GM23248 (cell line): Measurements from ENCODE around the gene ZDHHC9. TPM values are rescaled to one million over a fixed set of nuclear protein-coding genes. Genes with fewer than 3 reads are reported as not detected.
"Not testable (repeated sequence)": the region's sequence is repeated elsewhere in the genome, so short reads cannot be mapped to it uniquely, and the experiment has no call there.

Experiments
- DNase-seq: peaks from one replicate; pipeline ENCODE4 v3.0.0-alpha.2; 2015
- H2AFZ ChIP-seq: fragments of 200-600 bp; sonication (generic); 2 replicates; pipeline ENCODE4 v1.6.1; 2016; ENCODE audit warnings: antibody characterized with exemption
- H3F3A ChIP-seq: fragments of 200-600 bp; sonication (generic); 2 replicates; pipeline ENCODE4 v1.6.1; 2016; ENCODE audit warnings: mild to moderate bottlenecking, antibody characterized with exemption, mixed run types; ENCODE audit not compliant: insufficient read depth
- H3K27ac ChIP-seq: fragments of 200-600 bp; sonication (generic); 2 replicates; pipeline ENCODE4 v1.5.1; 2016; ENCODE audit warnings: mild to moderate bottlenecking
- H3K27me3 ChIP-seq: fragments of 200-600 bp; sonication (generic); replicated peaks from 2 replicates; pipeline ENCODE4 v1.6.1; 2016; ENCODE audit warnings: mild to moderate bottlenecking; ENCODE audit not compliant: insufficient read depth
- H3K36me3 ChIP-seq: fragments of 200-600 bp; sonication (generic); 2 replicates; pipeline ENCODE4 v1.6.1; 2016; ENCODE audit warnings: low read depth, mild to moderate bottlenecking
- H3K4me1 ChIP-seq: fragments of 200-600 bp; sonication (generic); 2 replicates; pipeline ENCODE4 v1.6.1; 2016; ENCODE audit warnings: mild to moderate bottlenecking; ENCODE audit not compliant: insufficient read depth
- H3K4me2 ChIP-seq: fragments of 200-600 bp; sonication (generic); one replicate; pipeline ENCODE4 v1.6.1; 2016; ENCODE audit warnings: mild to moderate bottlenecking; ENCODE audit not compliant: unreplicated experiment
- H3K4me3 ChIP-seq: fragments of 200-600 bp; sonication (generic); 2 replicates; pipeline ENCODE4 v1.5.1; 2016; ENCODE audit warnings: mild to moderate bottlenecking
- H3K79me2 ChIP-seq: fragments of 200-600 bp; sonication (generic); 2 replicates; pipeline ENCODE4 v1.6.1; 2016; ENCODE audit warnings: mild to moderate bottlenecking; ENCODE audit not compliant: insufficient read depth
- H3K9ac ChIP-seq: fragments of 200-600 bp; sonication (generic); 2 replicates; pipeline ENCODE4 v1.6.1; 2016; ENCODE audit warnings: mild to moderate bottlenecking
- H3K9me2 ChIP-seq: fragments of 200-600 bp; sonication (generic); 2 replicates; pipeline ENCODE4 v1.6.1; 2016; ENCODE audit warnings: mixed run types, mild to moderate bottlenecking, moderate library complexity; ENCODE audit not compliant: insufficient read depth
- H3K9me3 ChIP-seq: fragments of 200-600 bp; sonication (generic); one replicate; pipeline ENCODE4 v1.6.1; 2017; ENCODE audit warnings: low read depth
- H4K20me1 ChIP-seq: fragments of 200-600 bp; sonication (generic); 2 replicates; pipeline ENCODE4 v1.6.0; 2016; ENCODE audit not compliant: insufficient read depth
- EZH2 ChIP-seq: fragments of 200-600 bp; sonication (generic); IDR thresholded peaks from 2 replicates; pipeline ENCODE4 v1.6.1; 2018; ENCODE audit warnings: antibody characterized with exemption, mild to moderate bottlenecking; ENCODE audit not compliant: insufficient read depth, poor library complexity, severe bottlenecking
- EZH2phosphoT487 ChIP-seq: fragments of 200-600 bp; sonication (generic); IDR thresholded peaks from 2 replicates; pipeline ENCODE4 v1.6.1; 2018; ENCODE audit warnings: antibody characterized with exemption, moderate library complexity, mild to moderate bottlenecking, low read depth; ENCODE audit not compliant: insufficient read depth
- WGBS, 2 experiments: methylation state at CpG; one replicate each; pipeline ENCODE4 v1.1.6; 2015 to 2017; ENCODE audit warnings: low lambda C conversion rate in 2 of 2, low coverage in 1 of 2; ENCODE audit errors: missing lambda C conversion rate in 2 of 2; 5-methylcytosine and 5-hydroxymethylcytosine counted together
- in situ Hi-C: fragments of 300-500 bp; cut with MboI; formaldehyde crosslinking; loops from 2 replicates; pipeline ENCODE4 v1.15.0; 2020
- polyA plus RNA-seq: library from polyadenylated mRNA; unstranded; fragments of >200 nt; fragmentation: Nextera tagmentation; extraction: Ambion mirVana; gene quantifications from 2 replicates; pipeline ENCODE4 v1.2.1, GENCODE V29; 2016
- total RNA-seq: library from RNA; depleted of rRNA; stranded (reverse); fragments of >200 nt; shearing (Covaris generic); gene quantifications from 2 replicates; pipeline ENCODE4 v1.2.3, GENCODE V29; 2014

The ZDHHC9 gene
- total and polyA plus RNA-seq, 2 experiments from 2014 or later: 27.5 to 54.4 TPM

DNA sequence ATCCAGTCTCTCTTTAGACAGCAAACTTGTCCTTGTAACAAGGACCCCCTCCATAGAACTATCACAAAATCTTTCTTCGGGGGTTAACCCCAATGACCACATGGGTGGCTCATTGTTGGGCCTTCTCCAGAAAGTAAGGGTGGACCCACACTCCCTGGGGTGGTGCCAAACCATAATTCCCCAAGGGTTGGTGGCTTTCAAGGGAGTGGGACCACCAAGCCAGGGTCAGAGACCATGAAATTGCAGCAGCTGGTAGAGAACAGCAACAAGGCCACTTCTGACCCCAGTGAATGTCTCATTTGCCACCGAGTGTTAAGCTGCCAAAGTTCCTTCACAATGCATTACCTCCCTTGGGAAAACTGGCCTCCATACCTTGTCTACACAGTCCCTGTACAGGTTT, 28.8 kb upstream of the ZDHHC9 start:
- no peak overlapping the region for H3K4me2 ChIP-seq
- no peaks in the 10 kb centered on the region for H3K36me3 ChIP-seq
- no peak overlapping the region for H3K9ac ChIP-seq
- no peak for TF ChIP-seq EZH2phosphoT487
- TF ChIP-seq EZH2: no peak
- no peaks in the 10 kb centered on the region for H3F3A ChIP-seq
- H3K27me3 ChIP-seq: no peaks in the 10 kb centered on the region
- H3K9me2 ChIP-seq: no peaks in the 10 kb centered on the region
- no peak overlapping the region for H3K27ac ChIP-seq
- no peak overlapping the region for H2AFZ ChIP-seq
- no peak for DNase-seq
- H3K9me3 ChIP-seq: no peaks in the 10 kb centered on the region
- no peak overlapping the region for H3K4me3 ChIP-seq
- 45 to 53% methylated on average over 2 of the region's 2 CpGs for WGBS, 2 experiments
- in situ Hi-C loops: no loop called here
- no peaks in the 10 kb centered on the region for H3K79me2 ChIP-seq
- H4K20me1 ChIP-seq: no peaks in the 10 kb centered on the region
- 0 out of 2 replicates have a peak, but pooled peaks cover 3% of the 10 kb centered on the region for H3K4me1 ChIP-seq

DNA sequence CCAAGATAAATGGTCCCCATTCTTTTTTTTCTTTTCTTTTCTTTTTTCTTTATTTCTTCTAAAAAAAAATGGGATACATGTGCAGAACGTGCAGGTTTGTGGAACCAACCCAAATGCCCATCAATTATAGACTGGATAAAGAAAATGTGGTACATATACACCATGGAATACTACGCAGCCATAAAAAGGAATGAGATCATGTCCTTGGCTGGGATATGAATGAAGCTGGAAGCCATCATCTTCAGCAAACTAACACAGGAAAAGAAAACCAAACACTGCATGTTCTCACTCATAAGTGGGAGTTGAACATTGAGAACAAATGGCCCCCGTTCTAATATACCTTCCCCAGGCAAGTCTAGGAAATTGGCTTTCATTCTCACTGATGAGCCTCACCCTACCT, 22.6 kb upstream of the ZDHHC9 start:
- H2AFZ ChIP-seq, H4K20me1 ChIP-seq, H3K4me2 ChIP-seq, in situ Hi-C loops, H3K79me2 ChIP-seq, H3K27ac ChIP-seq, H3K36me3 ChIP-seq, H3K9me3 ChIP-seq, H3K4me3 ChIP-seq, H3K9me2 ChIP-seq, H3K4me1 ChIP-seq, H3F3A ChIP-seq, H3K9ac ChIP-seq, DNase-seq, H3K27me3 ChIP-seq: not testable (repeated sequence)
- 57 to 58% methylated on average over 3 of the region's 3 CpGs for WGBS, 2 experiments

DNA sequence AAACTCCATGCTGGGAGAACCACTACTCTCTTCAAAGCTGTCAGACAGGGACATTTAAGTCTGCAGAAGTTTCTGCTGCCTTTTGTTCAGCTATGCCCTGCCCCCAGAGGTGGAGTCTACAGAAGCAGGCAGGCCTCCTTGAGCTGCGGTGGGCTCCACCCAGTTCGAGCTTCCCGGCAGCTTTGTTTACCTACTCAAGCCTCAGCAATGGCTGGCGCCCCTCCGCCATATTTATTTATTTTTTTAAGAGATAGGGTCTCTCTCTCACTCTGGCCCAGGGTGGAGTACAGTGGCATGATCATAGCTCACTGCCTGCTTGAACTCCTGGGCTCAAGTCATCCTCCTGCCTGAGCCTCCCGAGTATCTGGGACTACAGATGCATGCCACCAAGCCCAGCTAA, 15.4 kb upstream of the ZDHHC9 start:
- H2AFZ ChIP-seq, in situ Hi-C loops, H3K9ac ChIP-seq, H3K9me2 ChIP-seq, H3K4me1 ChIP-seq, H4K20me1 ChIP-seq, DNase-seq, H3F3A ChIP-seq, H3K4me3 ChIP-seq, H3K9me3 ChIP-seq, H3K36me3 ChIP-seq, H3K27me3 ChIP-seq, H3K4me2 ChIP-seq, H3K27ac ChIP-seq, H3K79me2 ChIP-seq: not testable (repeated sequence)
- WGBS, 2 experiments: 60 to 70% methylated on average over 5 of the region's 6 CpGs

DNA sequence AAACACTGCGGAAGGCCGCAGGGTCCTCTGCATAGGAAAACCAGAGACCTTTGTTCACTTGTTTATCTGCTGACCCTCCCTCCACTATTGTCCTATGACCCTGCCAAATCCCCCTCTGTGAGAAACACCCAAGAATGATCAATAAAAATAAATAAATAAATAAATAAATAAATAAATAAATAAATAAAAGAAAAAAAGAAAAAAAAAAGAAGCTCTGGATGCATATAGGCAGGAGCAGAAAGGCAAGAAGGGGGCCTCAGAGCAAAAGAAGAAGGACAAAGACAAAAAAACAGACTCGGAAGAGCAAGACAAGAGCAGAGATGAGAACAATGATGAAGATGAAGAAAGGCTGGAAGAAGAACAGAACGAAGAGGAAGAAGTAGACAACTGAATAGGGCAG, 8.1 kb upstream of the ZDHHC9 start:
- not testable (repeated sequence) for H3K9me2 ChIP-seq, H3K9ac ChIP-seq, H2AFZ ChIP-seq

DNA sequence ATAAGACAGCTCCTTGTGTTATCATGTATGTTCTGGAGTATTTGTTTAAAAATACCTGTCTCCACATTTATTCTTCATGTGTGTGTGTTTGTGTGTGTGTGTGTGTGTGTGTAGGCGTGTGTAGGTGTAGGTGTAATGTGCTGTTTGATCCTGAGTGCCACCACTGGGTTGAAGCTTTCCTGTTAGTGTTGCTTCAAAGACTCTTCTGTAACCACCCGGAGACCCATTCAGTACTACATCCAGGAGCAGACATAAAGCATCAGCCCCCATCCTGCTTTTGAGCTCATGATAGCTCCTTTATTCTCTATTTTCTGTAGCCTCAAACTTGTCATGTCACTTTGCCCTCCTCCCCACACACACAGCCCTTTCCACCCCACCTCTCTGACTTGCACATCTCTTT, 3.0 kb upstream of the ZDHHC9 start:
- H3K9ac ChIP-seq: no peak overlapping the region
- H3K9me2 ChIP-seq: no peaks in the 10 kb centered on the region
- H3K4me3 ChIP-seq: no peak overlapping the region
- H3K4me2 ChIP-seq: no peak overlapping the region
- no peak for DNase-seq
- in situ Hi-C loops: no loop called here
- TF ChIP-seq EZH2 (no peak), EZH2phosphoT487 (no peak)
- no peaks in the 10 kb centered on the region for H3K9me3 ChIP-seq
- no peaks in the 10 kb centered on the region for H4K20me1 ChIP-seq
- WGBS, 2 experiments: 44 to 77% methylated on average over 1 to 2 of the region's 2 CpGs
- no peak overlapping the region for H3K27ac ChIP-seq
- no peak overlapping the region for H2AFZ ChIP-seq
- peaks cover 7% of the 10 kb centered on the region for H3K79me2 ChIP-seq
- H3K4me1 ChIP-seq: no peaks in the 10 kb centered on the region; the same call in 1 of the 2 replicates
- H3K27me3 ChIP-seq: no peaks in the 10 kb centered on the region
- no peaks in the 10 kb centered on the region for H3K36me3 ChIP-seq
- H3F3A ChIP-seq: 0 out of 2 replicates have a peak, but pooled peaks cover 9% of the 10 kb centered on the region

More for the DNA sequence above, 8.1 kb upstream of the ZDHHC9 start:
- H3K4me3 ChIP-seq, H4K20me1 ChIP-seq, H3K4me2 ChIP-seq, H3K9me3 ChIP-seq, H3F3A ChIP-seq, H3K36me3 ChIP-seq, H3K4me1 ChIP-seq, H3K79me2 ChIP-seq, H3K27ac ChIP-seq, in situ Hi-C loops, DNase-seq, H3K27me3 ChIP-seq: not testable (repeated sequence)
- 69 to 82% methylated on average over 2 of the region's 4 CpGs for WGBS, 2 experiments
